Body of pancreas (tissue), 4 donors: ENCODE data around the gene MCF2L2. TPM values are rescaled to one million over a fixed set of nuclear protein-coding genes. Genes with fewer than 3 reads are reported as not detected.

Source experiments
- ATAC-seq: fragments of 150-250 bp; one replicate; pipeline ENCODE4 v1.9.1; 2016
- DNase-seq, 4 donors: peaks; one replicate each; pipeline ENCODE4 v3.0.0-alpha.2; 2019
- H3K27ac ChIP-seq, 4 donors: fragments of 200-600 bp; sonication (generic); 1 replicate in 3 of 4; 2 replicates in 1 of 4; pipeline versions ENCODE4 v1.5.1 to v1.6.1; 2016 to 2019; ENCODE audit warnings: mild to moderate bottlenecking in 1 of 4, mixed read lengths in 1 of 4, moderate library complexity in 1 of 4
- H3K27me3 ChIP-seq, 2 donors: fragments of 200-600 bp; sonication (generic); one replicate each; pipeline ENCODE4 v1.6.0; 2016; ENCODE audit warnings: mild to moderate bottlenecking in 1 of 2
- H3K36me3 ChIP-seq, 2 donors: fragments of 200-600 bp; sonication (generic); replicated peaks in 1 of 2; 2 replicates each; pipeline ENCODE4 v1.5.1; 2016; ENCODE audit warnings: low read depth in 2 of 2; ENCODE audit not compliant: insufficient read depth in 1 of 2
- H3K4me1 ChIP-seq: fragments of 200-600 bp; sonication (generic); one replicate; pipeline ENCODE4 v1.6.0; 2016
- H3K4me3 ChIP-seq, 2 donors: fragments of 200-600 bp; sonication (generic); 1 replicate in 1 of 2; 2 replicates in 1 of 2; pipeline ENCODE4 v1.5.1; 2016 to 2019
- H3K9me3 ChIP-seq, 3 donors: fragments of 200-600 bp; sonication (generic); 1 replicate in 2 of 3; 2 replicates in 1 of 3; pipeline ENCODE4 v1.5.1; 2016
- CTCF ChIP-seq, 7 experiments: fragments of 450-650 bp in 4 of 7; fragments of 200-600 bp in 3 of 7; sonication (generic) in 3 of 7; IDR thresholded peaks; one replicate each; pipeline ENCODE4 v1.5.1; 2016 to 2019; ENCODE audit warnings: antibody characterized with exemption in 7 of 7
- POLR2A ChIP-seq, 3 donors: fragments of 450-650 bp; IDR thresholded peaks; one replicate each; pipeline ENCODE4 v1.6.1; 2016; ENCODE audit warnings: antibody characterized with exemption in 3 of 3, mild to moderate bottlenecking in 2 of 3
- WGBS, 2 donors: methylation state at CpG; one replicate each; pipeline ENCODE4 v1.1.5; 2017; 5-methylcytosine and 5-hydroxymethylcytosine counted together
- intact Hi-C: fragments of 100-400 bp; cut with DNase I; formaldehyde crosslinking; loops from one replicate; pipeline ENCODE4 v1.15.1; 2023
- total RNA-seq, 2 donors: library from RNA; depleted of rRNA; stranded (reverse); fragments of >200 nt; gene quantifications; one replicate each; pipeline ENCODE4 v1.1.0, GENCODE V29; 2016

The MCF2L2 gene
- total RNA-seq, 2 donors from 2014 or later = 0.26 TPM; not detected in 1

GRCh38 chr3:183197734-183198133 lies 230.7 kb downstream of the MCF2L2 start:
- ATAC-seq = no peak

GRCh38 chr3:183195266-183195665 lies 233.2 kb downstream of the MCF2L2 start:
- H3K36me3 ChIP-seq = no peaks in the 10 kb centered on the region
- no peaks in the 10 kb centered on the region for H3K4me1 ChIP-seq
- DNase-seq (no peak), ATAC-seq (no peak)
- TF ChIP-seq CTCF (IDR thresholded peaks at IDR 0.05) (no peak), POLR2A (IDR thresholded peaks at IDR 0.05) (no peak)
- intact Hi-C loops = no loop called here
- H3K4me3 ChIP-seq = no peak overlapping the region
- WGBS, 2 donors = 81 to 91% methylated on average over 4 of the region's 4 CpGs
- H3K9me3 ChIP-seq = no peaks in the 10 kb centered on the region
- no peak overlapping the region for H3K27ac ChIP-seq
- H3K27me3 ChIP-seq = no peaks in the 10 kb centered on the region

More at GRCh38 chr3:183197734-183198133, 230.7 kb downstream of the MCF2L2 start:
- Histone ChIP-seq H3K4me1 (no peaks in the 10 kb centered on the region), H3K27ac (no peak overlapping the region), H3K9me3 (no peaks in the 10 kb centered on the region), H3K4me3 (no peak overlapping the region), H3K36me3 (no peaks in the 10 kb centered on the region), H3K27me3 (no peaks in the 10 kb centered on the region)
- intact Hi-C loops = no loop called here
- no peak for TF ChIP-seq CTCF (IDR thresholded peaks at IDR 0.05)
- no peak for TF ChIP-seq POLR2A (IDR thresholded peaks at IDR 0.05)
- DNase-seq = no peak

- 63 to 65% methylated on average over 10 of the region's 10 CpGs for WGBS, 2 donors
- no peak for TF ChIP-seq POLR2A (IDR thresholded peaks at IDR 0.05)
- no peak for TF ChIP-seq CTCF (IDR thresholded peaks at IDR 0.05)
- no peak for DNase-seq
- Histone ChIP-seq H3K27me3 (no peaks in the 10 kb centered on the region), H3K4me3 (no peak overlapping the region), H3K9me3 (no peaks in the 10 kb centered on the region), H3K4me1 (no peaks in the 10 kb centered on the region), H3K36me3 (no peaks in the 10 kb centered on the region), H3K27ac (no peak overlapping the region)
- intact Hi-C loops = no loop called here
- no peak for ATAC-seq
Observed at GRCh38 chr3:183193762-183194689, 234.4 kb downstream of the MCF2L2 start.

- no peaks in the 10 kb centered on the region for H3K27me3 ChIP-seq
- no peaks in the 10 kb centered on the region for H3K4me1 ChIP-seq
- H3K4me3 ChIP-seq = no peak overlapping the region
- H3K36me3 ChIP-seq = no peaks in the 10 kb centered on the region
- TF ChIP-seq POLR2A (IDR thresholded peaks at IDR 0.05) = no peak
- no peak for TF ChIP-seq CTCF (IDR thresholded peaks at IDR 0.05)
- no peak overlapping the region for H3K27ac ChIP-seq
- H3K9me3 ChIP-seq = no peaks in the 10 kb centered on the region
- intact Hi-C loops = no loop called here
- 91 to 96% methylated on average over 7 of the region's 7 CpGs for WGBS, 2 donors
- no peak for ATAC-seq
- no peak for DNase-seq
Observed at GRCh38 chr3:183192650-183193300, 235.6 kb downstream of the MCF2L2 start.
